Karpas-422 (cell line): ENCODE data around the gene CDC25B. TPM values are rescaled to one million over a fixed set of nuclear protein-coding genes. Genes with fewer than 3 reads are reported as not detected.

ENCODE experiments used
- DNase-seq: peaks from one replicate; pipeline ENCODE4 v3.0.0-alpha.2; 2015
- H2AFZ ChIP-seq: fragments of 200-600 bp; sonication (generic); 2 replicates; pipeline ENCODE4 v1.6.1; 2014; ENCODE audit warnings: antibody characterized with exemption, low read length, mixed read lengths
- H3K27ac ChIP-seq: fragments of 200-600 bp; sonication (generic); 2 replicates; pipeline ENCODE4 v1.5.1; 2014; ENCODE audit warnings: mild to moderate bottlenecking, low read length, moderate library complexity
- H3K27me3 ChIP-seq: fragments of 200-600 bp; sonication (generic); 2 replicates; pipeline ENCODE4 v1.6.1; 2014; ENCODE audit warnings: low read length, mixed read lengths
- H3K36me3 ChIP-seq: fragments of 200-600 bp; sonication (generic); 2 replicates; pipeline ENCODE4 v1.6.1; 2014; ENCODE audit warnings: low read length, mixed read lengths; ENCODE audit not compliant: insufficient read depth
- H3K4me1 ChIP-seq: fragments of 200-600 bp; sonication (generic); 2 replicates; pipeline ENCODE4 v1.6.1; 2014; ENCODE audit warnings: mild to moderate bottlenecking, low read length, mixed read lengths
- H3K4me2 ChIP-seq: fragments of 200-600 bp; sonication (generic); 2 replicates; pipeline ENCODE4 v1.6.1; 2014; ENCODE audit warnings: low read length, low read depth, mild to moderate bottlenecking; ENCODE audit not compliant: poor library complexity, severe bottlenecking
- H3K4me3 ChIP-seq: fragments of 200-600 bp; sonication (generic); 2 replicates; pipeline ENCODE4 v1.5.1; 2014; ENCODE audit warnings: mild to moderate bottlenecking, antibody characterized with exemption, low read length, mixed read lengths
- H3K79me2 ChIP-seq: fragments of 200-600 bp; sonication (generic); 2 replicates; pipeline ENCODE4 v1.6.1; 2014; ENCODE audit warnings: mild to moderate bottlenecking, low read length, mixed read lengths
- H3K9ac ChIP-seq: fragments of 200-600 bp; sonication (generic); 2 replicates; pipeline ENCODE4 v1.6.0; 2014; ENCODE audit warnings: low read length
- H3K9me2 ChIP-seq: fragments of 200-600 bp; sonication (generic), shearing (Covaris generic); replicated peaks from 2 replicates; pipeline ENCODE4 v1.6.0; 2014; ENCODE audit warnings: mild to moderate bottlenecking, low read length, moderate library complexity; ENCODE audit not compliant: insufficient read depth
- H3K9me3 ChIP-seq: fragments of 300-700, 200-600 bp; sonication (generic); 2 replicates; pipeline ENCODE4 v1.6.1; 2014; ENCODE audit warnings: low read length, mixed read lengths
- H4K20me1 ChIP-seq: fragments of 200-600 bp; sonication (generic); 2 replicates; pipeline ENCODE4 v1.6.1; 2014; ENCODE audit warnings: mild to moderate bottlenecking, antibody characterized with exemption, low read length, low read depth; ENCODE audit not compliant: insufficient read depth
- total RNA-seq: library from RNA; depleted of rRNA; stranded (reverse); fragments of >200 nt; shearing (Covaris generic); gene quantifications from 2 replicates; pipeline ENCODE4 v1.2.3, GENCODE V29; 2014; ENCODE audit warnings: low replicate concordance; rRNA removed

CDC25B gene
- 11.7 and 15.3 TPM in 2 replicates for total RNA-seq

GRCh38 chr20:3795511-3796468 lies at the start of gene CDC25B:
TSS of gene CDC25B (plus strand) at chr20:3796310. CDS start at chr20:3796532, 222 bp downstream.
- Histone ChIP-seq H3K79me2 (peaks cover 13% of the 10 kb centered on the region), H3K36me3 (no peaks in the 10 kb centered on the region), H2AFZ (peak within 1 kb of the TSS; percentile 99), H4K20me1 (no peaks in the 10 kb centered on the region), H3K9ac (peak within 1 kb of the TSS; percentile 81), H3K4me2 (peak within 1 kb of the TSS; percentile 89), H3K9me2 (no peaks in the 10 kb centered on the region), H3K4me1 (peaks cover 44% of the 10 kb centered on the region), H3K27ac (peak within 1 kb of the TSS; percentile 61), H3K9me3 (no peaks in the 10 kb centered on the region), H3K4me3 (peak within 1 kb of the TSS; percentile 78), H3K27me3 (no peaks in the 10 kb centered on the region)
- peak; percentile 96 for DNase-seq

- Histone ChIP-seq H4K20me1 (peaks cover 8% of the 10 kb centered on the region; the same call in 1 of the 2 replicates), H3K27ac (no peak overlapping the region), H3K36me3 (no peaks in the 10 kb centered on the region), H3K9ac (no peak overlapping the region), H3K9me2 (no peaks in the 10 kb centered on the region), H2AFZ (no peak overlapping the region), H3K4me2 (no peak overlapping the region), H3K27me3 (no peaks in the 10 kb centered on the region), H3K4me3 (no peak overlapping the region), H3K9me3 (no peaks in the 10 kb centered on the region), H3K79me2 (no peaks in the 10 kb centered on the region), H3K4me1 (no peaks in the 10 kb centered on the region)
- DNase-seq = no peak
Measured at GRCh38 chr20:3747471-3747870, 48.6 kb upstream of the CDC25B start.

- no peak overlapping the region for H3K9ac ChIP-seq
- H3K4me2 ChIP-seq = no peak overlapping the region
- no peaks in the 10 kb centered on the region for H3K9me2 ChIP-seq
- no peaks in the 10 kb centered on the region for H3K9me3 ChIP-seq
- no peak overlapping the region for H2AFZ ChIP-seq
- H3K4me3 ChIP-seq = no peak overlapping the region
- H3K36me3 ChIP-seq = peaks cover 4% of the 10 kb centered on the region; the same call in 1 of the 2 replicates
- H4K20me1 ChIP-seq = peaks cover 9% of the 10 kb centered on the region; the same call in 1 of the 2 replicates
- DNase-seq = no peak
- H3K79me2 ChIP-seq = no peaks in the 10 kb centered on the region
- no peaks in the 10 kb centered on the region for H3K4me1 ChIP-seq
- no peak overlapping the region for H3K27ac ChIP-seq
- no peaks in the 10 kb centered on the region for H3K27me3 ChIP-seq
Measured at GRCh38 chr20:3748073-3748472, 48.0 kb upstream of the CDC25B start.

GRCh38 chr20:3749087-3749688 lies 46.9 kb upstream of the CDC25B start:
- Histone ChIP-seq H3K79me2 (no peaks in the 10 kb centered on the region), H3K9me2 (no peaks in the 10 kb centered on the region), H3K4me1 (no peaks in the 10 kb centered on the region), H4K20me1 (peaks cover 9% of the 10 kb centered on the region; the same call in 1 of the 2 replicates), H2AFZ (no peak overlapping the region), H3K9me3 (no peaks in the 10 kb centered on the region), H3K4me3 (no peak overlapping the region), H3K36me3 (peaks cover 4% of the 10 kb centered on the region; the same call in 1 of the 2 replicates), H3K27ac (no peak overlapping the region), H3K4me2 (no peak overlapping the region), H3K27me3 (no peaks in the 10 kb centered on the region), H3K9ac (no peak overlapping the region)
- no peak for DNase-seq

- Histone ChIP-seq H4K20me1 (peaks cover 9% of the 10 kb centered on the region; the same call in 1 of the 2 replicates), H3K4me3 (no peak overlapping the region), H3K9me3 (no peaks in the 10 kb centered on the region), H2AFZ (no peak overlapping the region), H3K79me2 (no peaks in the 10 kb centered on the region), H3K27ac (no peak overlapping the region), H3K4me1 (no peaks in the 10 kb centered on the region), H3K27me3 (no peaks in the 10 kb centered on the region), H3K9me2 (no peaks in the 10 kb centered on the region), H3K9ac (no peak overlapping the region), H3K36me3 (peaks cover 4% of the 10 kb centered on the region; the same call in 1 of the 2 replicates), H3K4me2 (no peak overlapping the region)
- peak; percentile 64 for DNase-seq
Measured at GRCh38 chr20:3749689-3750531, 46.2 kb upstream of the CDC25B start.

- H3K9me2 ChIP-seq = no peaks in the 10 kb centered on the region
- no peak overlapping the region for H3K27ac ChIP-seq
- no peaks in the 10 kb centered on the region for H3K79me2 ChIP-seq
- no peak for DNase-seq
- no peak overlapping the region for H3K4me2 ChIP-seq
- H3K27me3 ChIP-seq = no peaks in the 10 kb centered on the region
- peaks cover 4% of the 10 kb centered on the region for H3K36me3 ChIP-seq
- H3K9me3 ChIP-seq = no peaks in the 10 kb centered on the region
- H3K4me3 ChIP-seq = no peak overlapping the region
- no peaks in the 10 kb centered on the region for H3K4me1 ChIP-seq
- no peak overlapping the region for H2AFZ ChIP-seq
- H4K20me1 ChIP-seq = peaks cover 9% of the 10 kb centered on the region; the same call in 1 of the 2 replicates
- no peak overlapping the region for H3K9ac ChIP-seq
Measured at GRCh38 chr20:3751305-3751674, 44.8 kb upstream of the CDC25B start.

GRCh38 chr20:3751675-3752385 lies 44.3 kb upstream of the CDC25B start:
- Histone ChIP-seq H3K27me3 (no peaks in the 10 kb centered on the region), H3K36me3 (peaks cover 4% of the 10 kb centered on the region), H3K9me2 (no peaks in the 10 kb centered on the region), H3K9ac (no peak overlapping the region), H3K4me3 (no peak overlapping the region), H3K4me2 (no peak overlapping the region), H3K4me1 (no peaks in the 10 kb centered on the region), H3K27ac (no peak overlapping the region), H4K20me1 (peaks cover 9% of the 10 kb centered on the region; the same call in 1 of the 2 replicates), H3K79me2 (no peaks in the 10 kb centered on the region), H3K9me3 (no peaks in the 10 kb centered on the region), H2AFZ (no peak overlapping the region)
- DNase-seq = no peak
